Peyer's patch (tissue), 4 donors: ENCODE results near the gene SLC4A1AP. TPM values are rescaled to one million over a fixed set of nuclear protein-coding genes. Genes with fewer than 3 reads are reported as not detected.

ENCODE experiments used
- DNase-seq, 3 donors: peaks; one replicate each; pipeline ENCODE4 v3.0.0-alpha.2; 2017 to 2019
- H3K27ac ChIP-seq, 4 donors: fragments of 200-600 bp; sonication (generic); one replicate each; pipeline ENCODE4 v1.5.1; 2016 to 2019
- H3K27me3 ChIP-seq, 2 donors: fragments of 200-600 bp; sonication (generic); one replicate each; pipeline ENCODE4 v1.5.1; 2019
- H3K36me3 ChIP-seq, 3 donors: fragments of 200-600 bp; sonication (generic); one replicate each; pipeline ENCODE4 v1.5.1; 2016 to 2019
- H3K4me1 ChIP-seq, 4 donors: fragments of 200-600 bp; sonication (generic); one replicate each; pipeline ENCODE4 v1.5.1; 2016 to 2019
- H3K4me3 ChIP-seq, 4 donors: fragments of 200-600 bp; sonication (generic); 1 replicate in 3 of 4; 2 replicates in 1 of 4; pipeline ENCODE4 v1.5.1; 2016 to 2019; ENCODE audit warnings: mild to moderate bottlenecking in 1 of 4
- H3K9me3 ChIP-seq, 4 donors: fragments of 200-600 bp; sonication (generic); one replicate each; pipeline ENCODE4 v1.5.1; 2016 to 2019; ENCODE audit warnings: mild to moderate bottlenecking in 1 of 4
- CTCF ChIP-seq, 6 experiments: fragments of 450-650 bp in 4 of 6; fragments of 200-600 bp in 2 of 6; sonication (generic) in 1 of 6; IDR thresholded peaks; one replicate each; pipeline ENCODE4 v1.5.1; 2017 to 2019; ENCODE audit warnings: antibody characterized with exemption in 6 of 6, mild to moderate bottlenecking in 3 of 6, moderate library complexity in 1 of 6
- POLR2A ChIP-seq, 2 donors: fragments of 450-650 bp; IDR thresholded peaks; one replicate each; pipeline ENCODE4 v1.5.1; 2017; ENCODE audit warnings: antibody characterized with exemption in 2 of 2, mild to moderate bottlenecking in 2 of 2, moderate library complexity in 2 of 2
- total RNA-seq, 4 donors: library from RNA; depleted of rRNA; stranded (reverse); fragments of >200 nt; gene quantifications; one replicate each; pipeline ENCODE4 v1.1.0, GENCODE V29; 2016

The SLC4A1AP gene
- total RNA-seq, 4 donors from 2014 or later = 18.6 to 47.0 (median 21.9) TPM

GRCh38 chr2:27724905-27725701 lies 61.4 kb downstream of the SLC4A1AP start:
- DNase-seq = no peak
- Histone ChIP-seq H3K27ac (peak overlapping the region in 3 of 4 donors; percentile 21 to 65 (median 46)), H3K27me3 (no peaks in the 10 kb centered on the region), H3K36me3 (no peaks in the 10 kb centered on the region), H3K9me3 (no peaks in the 10 kb centered on the region), H3K4me3 (no peak overlapping the region), H3K4me1 (peaks cover 0 to 23% (median 0%) of the 10 kb centered on the region in 4 donors)
- TF ChIP-seq POLR2A (IDR thresholded peaks at IDR 0.05) (no peak), CTCF (IDR thresholded peaks at IDR 0.05) (no peak)

GRCh38 chr2:27727257-27727656 lies 63.6 kb downstream of the SLC4A1AP start:
- peak in 2 of 3 donors; percentile 76 to 80 for DNase-seq
- Histone ChIP-seq H3K4me3 (no peak overlapping the region), H3K4me1 (peaks cover 0 to 23% (median 0%) of the 10 kb centered on the region in 4 donors), H3K27me3 (no peaks in the 10 kb centered on the region), H3K27ac (peak overlapping the region in 2 of 4 donors; percentile 49 to 53), H3K9me3 (no peaks in the 10 kb centered on the region), H3K36me3 (no peaks in the 10 kb centered on the region)
- TF ChIP-seq CTCF (IDR thresholded peaks at IDR 0.05) (no peak), POLR2A (IDR thresholded peaks at IDR 0.05) (peak in 1 of 2 donors; percentile 10)

- Histone ChIP-seq H3K4me3 (no peak overlapping the region), H3K36me3 (no peaks in the 10 kb centered on the region), H3K4me1 (peaks cover 0 to 22% (median 0%) of the 10 kb centered on the region in 4 donors), H3K9me3 (no peaks in the 10 kb centered on the region), H3K27me3 (no peaks in the 10 kb centered on the region), H3K27ac (peak overlapping the region in 1 of 4 donors; percentile 16)
- TF ChIP-seq CTCF (IDR thresholded peaks at IDR 0.05) = no peak
- no peak for TF ChIP-seq POLR2A (IDR thresholded peaks at IDR 0.05)
- no peak for DNase-seq
These were observed 64.6 kb downstream of the SLC4A1AP start for GRCh38 chr2:27728081-27728858.

- DNase-seq = no peak
- peaks cover 0 to 17% (median 0%) of the 10 kb centered on the region in 4 donors for H3K4me1 ChIP-seq
- H3K9me3 ChIP-seq = no peaks in the 10 kb centered on the region
- H3K27ac ChIP-seq = peak overlapping the region in 1 of 4 donors; percentile 16
- no peak for TF ChIP-seq CTCF (IDR thresholded peaks at IDR 0.05)
- no peak for TF ChIP-seq POLR2A (IDR thresholded peaks at IDR 0.05)
- H3K36me3 ChIP-seq = no peaks in the 10 kb centered on the region
- no peaks in the 10 kb centered on the region for H3K27me3 ChIP-seq
- H3K4me3 ChIP-seq = no peak overlapping the region
These were observed 65.5 kb downstream of the SLC4A1AP start for GRCh38 chr2:27729198-27729597.

- H3K27ac ChIP-seq = peak overlapping the region in 1 of 4 donors; percentile 16
- TF ChIP-seq CTCF (IDR thresholded peaks at IDR 0.05) (no peak), POLR2A (IDR thresholded peaks at IDR 0.05) (no peak)
These were observed 65.9 kb downstream of the SLC4A1AP start for GRCh38 chr2:27729614-27730013.

More at GRCh38 chr2:27729614-27730013, 65.9 kb downstream of the SLC4A1AP start:
- Histone ChIP-seq H3K4me3 (no peak overlapping the region), H3K9me3 (no peaks in the 10 kb centered on the region), H3K36me3 (no peaks in the 10 kb centered on the region), H3K4me1 (peaks cover 0 to 17% (median 0%) of the 10 kb centered on the region in 4 donors), H3K27me3 (no peaks in the 10 kb centered on the region)
- no peak for DNase-seq
